Renal pelvis (tissue), 12 donors: ENCODE measurements around the gene PRDX5. TPM values are rescaled to one million over a fixed set of nuclear protein-coding genes. Genes with fewer than 3 reads are reported as not detected.

Experiments used
- DNase-seq: peaks from one replicate; pipeline ENCODE4 v3.0.0-alpha.2; 2013
- long read RNA-seq, 16 experiments: transcript quantifications; one replicate each; lab custom pipeline, GENCODE V29; 2026
- polyA plus RNA-seq, 3 donors: library from polyadenylated mRNA; unstranded; fragments of 120-200 nt; gene quantifications; one replicate each; pipeline ENCODE4 v1.2.1, GENCODE V29; 2013; ENCODE audit not compliant: insufficient read length in 3 of 3

PRDX5 gene
- polyA plus RNA-seq = 100 to 1,000 TPM; 205 to 244 (median 225) TPM
- long read RNA-seq, donor 1, transcript PRDX5-201 (6 exons, 893 nt) = major isoform, 162 of 272 reads
- long read RNA-seq, donor 1, transcript PRDX5-202 (4 exons, 463 nt) = minor isoform, 8 of 272 reads
- long read RNA-seq, donor 1, partial matches to known transcripts = 92 of 272 reads
- long read RNA-seq, donor 1, other reads (novel, unspliced or antisense) = 7 of 272 reads
- long read RNA-seq, donor 2, transcript PRDX5-202 (4 exons, 463 nt) = minor isoform, 12 of 302 reads
- long read RNA-seq, donor 2, transcript PRDX5-201 (6 exons, 893 nt) = major isoform, 172 of 302 reads
- long read RNA-seq, donor 2, partial matches to known transcripts = 102 of 302 reads
- long read RNA-seq, donor 2, other reads (novel, unspliced or antisense) = 12 of 302 reads
- long read RNA-seq, donor 3, transcript PRDX5-201 (6 exons, 893 nt) = major isoform, 147 of 264 reads
- long read RNA-seq, donor 3, transcript PRDX5-203 (5 exons, 596 nt) = minor isoform, 6 of 264 reads
- long read RNA-seq, donor 3, transcript PRDX5-202 (4 exons, 463 nt) = minor isoform, 14 of 264 reads
- long read RNA-seq, donor 3, partial matches to known transcripts = 82 of 264 reads
- long read RNA-seq, donor 3, other reads (novel, unspliced or antisense) = 15 of 264 reads
- long read RNA-seq, donor 4, transcript PRDX5-203 (5 exons, 596 nt) = minor isoform, 10 of 365 reads
- long read RNA-seq, donor 4, transcript PRDX5-201 (6 exons, 893 nt) = major isoform, 222 of 365 reads
- long read RNA-seq, donor 4, transcript PRDX5-202 (4 exons, 463 nt) = minor isoform, 14 of 365 reads
- long read RNA-seq, donor 4, partial matches to known transcripts = 99 of 365 reads
- long read RNA-seq, donor 4, other reads (novel, unspliced or antisense) = 20 of 365 reads
- long read RNA-seq, donor 5, transcript PRDX5-201 (6 exons, 893 nt) = major isoform, 104 of 169 reads
- long read RNA-seq, donor 5, transcript PRDX5-202 (4 exons, 463 nt) = minor isoform, 5 of 169 reads
- long read RNA-seq, donor 5, partial matches to known transcripts = 46 of 169 reads
- long read RNA-seq, donor 5, other reads (novel, unspliced or antisense) = 10 of 169 reads
- long read RNA-seq, donor 6, transcript PRDX5-201 (6 exons, 893 nt) = major isoform, 161 of 280 reads
- long read RNA-seq, donor 6, transcript PRDX5-202 (4 exons, 463 nt) = minor isoform, 6 of 280 reads
- long read RNA-seq, donor 6, partial matches to known transcripts = 89 of 280 reads
- long read RNA-seq, donor 6, other reads (novel, unspliced or antisense) = 21 of 280 reads
- long read RNA-seq, donor 7, transcript PRDX5-201 (6 exons, 893 nt) = major isoform, 172 of 319 reads
- long read RNA-seq, donor 7, transcript PRDX5-202 (4 exons, 463 nt) = minor isoform, 10 of 319 reads
- long read RNA-seq, donor 7, partial matches to known transcripts = 113 of 319 reads
- long read RNA-seq, donor 7, other reads (novel, unspliced or antisense) = 20 of 319 reads
- long read RNA-seq, donor 8, transcript PRDX5-201 (6 exons, 893 nt) = major isoform, 77 of 133 reads
- long read RNA-seq, donor 8, transcript PRDX5-202 (4 exons, 463 nt) = minor isoform, 6 of 133 reads
- long read RNA-seq, donor 8, partial matches to known transcripts = 45 of 133 reads
- long read RNA-seq, donor 8, other reads (novel, unspliced or antisense) = 5 of 133 reads
- long read RNA-seq, donor 9, transcript PRDX5-201 (6 exons, 893 nt) = major isoform, 199 of 327 reads
- long read RNA-seq, donor 9, partial matches to known transcripts = 108 of 327 reads
- long read RNA-seq, donor 9, other reads (novel, unspliced or antisense) = 12 of 327 reads
- long read RNA-seq, donor 10, transcript PRDX5-202 (4 exons, 463 nt) = minor isoform, 6 of 266 reads
- long read RNA-seq, donor 10, transcript PRDX5-203 (5 exons, 596 nt) = minor isoform, 5 of 266 reads
- long read RNA-seq, donor 10, transcript PRDX5-201 (6 exons, 893 nt) = major isoform, 138 of 266 reads
- long read RNA-seq, donor 10, partial matches to known transcripts = 108 of 266 reads
- long read RNA-seq, donor 10, other reads (novel, unspliced or antisense) = 9 of 266 reads
- long read RNA-seq, donor 11, transcript PRDX5-202 (4 exons, 463 nt) = minor isoform, 6 of 146 reads
- long read RNA-seq, donor 11, transcript PRDX5-201 (6 exons, 893 nt) = major isoform, 96 of 146 reads
- long read RNA-seq, donor 11, partial matches to known transcripts = 37 of 146 reads
- long read RNA-seq, donor 11, other reads (novel, unspliced or antisense) = 5 of 146 reads
- long read RNA-seq, donor 12, transcript PRDX5-201 (6 exons, 893 nt) = major isoform, 203 of 374 reads
- long read RNA-seq, donor 12, transcript PRDX5-203 (5 exons, 596 nt) = minor isoform, 10 of 374 reads
- long read RNA-seq, donor 12, transcript PRDX5-202 (4 exons, 463 nt) = minor isoform, 14 of 374 reads
- long read RNA-seq, donor 12, partial matches to known transcripts = 120 of 374 reads
- long read RNA-seq, donor 12, other reads (novel, unspliced or antisense) = 27 of 374 reads
- long read RNA-seq, donor 13, transcript PRDX5-201 (6 exons, 893 nt) = major isoform, 104 of 165 reads
- long read RNA-seq, donor 13, partial matches to known transcripts = 48 of 165 reads
- long read RNA-seq, donor 13, other reads (novel, unspliced or antisense) = 6 of 165 reads
- long read RNA-seq, donor 14 = 0 reads
- long read RNA-seq, donor 15, transcript PRDX5-202 (4 exons, 463 nt) = minor isoform, 14 of 399 reads
- long read RNA-seq, donor 15, transcript PRDX5-201 (6 exons, 893 nt) = major isoform, 193 of 399 reads
- long read RNA-seq, donor 15, partial matches to known transcripts = 172 of 399 reads
- long read RNA-seq, donor 15, other reads (novel, unspliced or antisense) = 17 of 399 reads
- long read RNA-seq, donor 16, transcript PRDX5-202 (4 exons, 463 nt) = minor isoform, 10 of 321 reads
- long read RNA-seq, donor 16, transcript PRDX5-201 (6 exons, 893 nt) = major isoform, 191 of 321 reads
- long read RNA-seq, donor 16, transcript PRDX5-203 (5 exons, 596 nt) = minor isoform, 6 of 321 reads
- long read RNA-seq, donor 16, partial matches to known transcripts = 96 of 321 reads
- long read RNA-seq, donor 16, other reads (novel, unspliced or antisense) = 18 of 321 reads

DNA sequence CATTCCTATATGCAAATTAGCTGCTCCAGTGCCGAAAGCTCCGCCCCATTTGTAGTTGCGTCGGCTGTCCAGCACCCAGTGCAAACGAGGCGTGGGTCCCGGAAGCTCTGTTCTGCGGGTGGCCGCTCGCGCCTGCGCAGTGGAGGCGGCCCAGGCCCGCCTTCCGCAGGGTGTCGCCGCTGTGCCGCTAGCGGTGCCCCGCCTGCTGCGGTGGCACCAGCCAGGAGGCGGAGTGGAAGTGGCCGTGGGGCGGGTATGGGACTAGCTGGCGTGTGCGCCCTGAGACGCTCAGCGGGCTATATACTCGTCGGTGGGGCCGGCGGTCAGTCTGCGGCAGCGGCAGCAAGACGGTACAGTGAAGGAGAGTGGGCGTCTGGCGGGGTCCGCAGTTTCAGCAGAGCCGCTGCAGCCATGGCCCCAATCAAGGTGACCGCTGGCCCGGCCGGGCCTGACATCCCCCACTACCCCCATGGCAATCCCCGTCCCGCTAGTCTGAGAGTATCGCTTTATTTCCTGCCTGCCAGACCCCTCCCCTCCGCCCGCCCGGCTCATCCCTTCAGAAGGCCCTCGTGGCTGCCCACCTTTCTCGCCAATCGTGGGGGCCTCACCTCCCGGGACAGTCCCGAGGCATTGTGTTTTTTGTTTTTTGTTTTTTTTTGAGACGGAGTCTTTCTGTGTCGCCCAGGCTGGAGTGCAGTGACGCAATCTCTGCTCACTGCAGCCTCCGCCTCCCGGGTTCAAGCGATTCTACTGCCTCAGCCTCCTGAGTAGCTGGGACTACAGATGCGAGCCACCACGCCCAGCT, at the start of gene PRDX5:
PRDX5 (plus strand) TSS at position 161 of the 805 bp plus-strand sequence; CDS start at position 256, 95 bp downstream.
- peak; percentile 96 for DNase-seq

- peak; percentile 28 for DNase-seq
These were observed 48.9 kb upstream of the PRDX5 start for GRCh38 chr11:64268893-64269539.

DNA sequence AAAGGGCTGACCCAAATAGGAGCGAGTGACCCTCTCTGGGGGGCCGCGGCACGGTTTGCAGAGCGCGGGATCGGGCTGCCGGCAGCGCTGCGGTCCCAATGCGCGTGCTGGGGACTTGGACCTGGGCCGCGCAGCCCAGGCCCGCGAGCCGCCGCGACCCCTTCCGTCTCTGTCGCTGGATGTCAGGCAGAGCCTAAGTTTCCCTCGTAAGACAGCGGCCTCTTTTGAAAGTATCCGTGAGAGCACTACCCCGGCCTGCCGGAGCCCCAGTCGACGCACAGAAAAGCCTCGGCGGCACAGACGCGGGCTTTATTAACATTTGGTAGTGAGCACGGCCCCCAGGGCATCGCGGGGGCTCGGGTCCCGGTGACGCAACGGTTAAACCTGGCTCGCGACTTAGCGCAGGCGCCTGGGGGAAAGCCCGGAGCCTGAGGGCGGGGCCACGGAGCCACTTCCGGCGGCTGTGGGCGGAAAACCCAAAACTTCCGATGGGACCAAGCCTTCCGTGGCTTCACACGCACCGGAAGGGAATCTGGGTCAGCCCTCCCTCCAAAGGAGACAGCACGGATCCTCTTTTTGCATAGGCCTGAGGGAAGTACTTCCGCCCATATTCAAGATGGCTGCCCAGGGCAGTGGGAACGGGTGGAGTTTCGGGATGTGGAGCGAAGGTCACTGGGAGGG, 48.2 kb upstream of the PRDX5 start:
- DNase-seq = peak; percentile 100

DNA sequence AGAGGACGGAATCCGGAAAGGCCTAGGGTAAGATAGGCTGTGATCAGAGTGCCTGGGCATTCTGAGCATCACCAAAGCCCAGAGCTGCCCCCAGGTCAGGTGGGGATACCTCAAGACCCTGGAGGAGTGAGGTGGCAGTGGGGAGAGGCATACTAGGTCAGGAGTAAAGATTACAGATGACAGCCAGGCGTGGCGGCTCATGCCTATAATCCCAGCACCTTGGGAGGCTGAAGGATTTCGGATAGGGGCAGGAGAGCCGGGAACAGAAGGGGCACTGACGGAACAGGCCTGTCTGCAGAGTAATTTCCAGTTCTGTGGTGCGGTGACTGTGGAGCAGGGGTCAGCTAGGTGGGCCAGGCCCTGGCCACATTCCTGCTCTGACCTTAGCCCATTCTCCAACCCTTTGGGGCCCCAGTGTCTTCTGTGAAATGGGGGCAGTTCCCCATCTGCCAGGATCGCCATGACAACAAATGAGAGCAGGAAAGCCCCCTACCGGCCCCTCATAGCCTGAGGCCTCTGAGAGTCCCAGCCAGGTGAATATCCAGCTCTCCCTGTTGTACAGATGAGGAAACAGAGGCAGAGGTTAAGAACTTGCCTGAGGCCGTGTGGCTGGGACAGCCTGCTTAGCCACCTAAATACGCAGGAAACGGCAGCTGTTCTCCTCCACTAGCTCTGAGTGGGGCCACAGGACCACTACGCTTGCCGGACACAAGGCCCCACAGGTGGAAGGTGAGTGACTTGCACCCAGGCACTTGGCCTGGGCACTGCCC, 42.7 kb upstream of the PRDX5 start:
- DNase-seq = no peak

GRCh38 chr11:64275841-64276240, 42.1 kb upstream of the PRDX5 start:
- no peak for DNase-seq

DNA sequence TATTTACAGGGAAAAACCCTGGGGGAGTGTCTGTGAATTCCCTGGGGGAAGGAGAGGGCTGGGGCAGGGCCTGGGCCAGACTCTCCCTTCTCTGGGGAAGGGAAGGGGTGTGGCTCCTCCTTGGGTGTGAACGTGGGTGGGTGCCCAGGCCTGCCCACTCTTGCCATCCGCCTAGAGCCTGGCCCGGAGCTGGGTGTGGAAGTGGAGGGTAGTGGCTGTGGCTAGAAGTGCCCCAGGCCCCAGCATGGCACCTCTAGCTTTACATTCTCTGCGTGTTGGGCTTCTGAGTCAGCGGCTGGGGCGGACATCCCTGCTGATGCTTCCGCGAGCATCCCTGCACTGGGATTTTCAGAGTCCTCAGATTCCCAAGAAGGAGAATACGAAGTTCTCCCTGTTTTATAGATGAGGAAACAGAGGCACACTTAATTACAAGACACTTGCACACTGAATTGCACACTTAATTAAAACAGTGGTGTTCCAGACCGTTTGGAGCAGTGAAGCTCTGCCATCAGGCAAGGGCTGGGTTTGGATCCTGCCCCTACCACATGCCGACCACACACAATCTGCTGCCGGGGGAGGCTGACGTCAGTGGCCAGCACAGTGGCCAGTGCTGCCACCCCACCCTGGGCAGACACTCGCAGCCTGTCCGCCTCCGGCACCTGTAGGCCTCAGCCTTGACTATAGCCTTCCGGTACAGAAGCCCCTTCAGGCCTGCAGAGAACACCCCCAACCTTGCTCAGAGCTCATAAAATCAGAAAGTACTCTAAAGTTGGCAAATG, 41.1 kb upstream of the PRDX5 start:
- DNase-seq = no peak

GRCh38 chr11:64278576-64279190, 39.2 kb upstream of the PRDX5 start:
- DNase-seq = no peak

- DNase-seq = no peak
These were observed 35.8 kb upstream of the PRDX5 start for GRCh38 chr11:64281957-64282770.

- no peak for DNase-seq
These were observed 34.8 kb upstream of the PRDX5 start for GRCh38 chr11:64283092-64283491.

DNA sequence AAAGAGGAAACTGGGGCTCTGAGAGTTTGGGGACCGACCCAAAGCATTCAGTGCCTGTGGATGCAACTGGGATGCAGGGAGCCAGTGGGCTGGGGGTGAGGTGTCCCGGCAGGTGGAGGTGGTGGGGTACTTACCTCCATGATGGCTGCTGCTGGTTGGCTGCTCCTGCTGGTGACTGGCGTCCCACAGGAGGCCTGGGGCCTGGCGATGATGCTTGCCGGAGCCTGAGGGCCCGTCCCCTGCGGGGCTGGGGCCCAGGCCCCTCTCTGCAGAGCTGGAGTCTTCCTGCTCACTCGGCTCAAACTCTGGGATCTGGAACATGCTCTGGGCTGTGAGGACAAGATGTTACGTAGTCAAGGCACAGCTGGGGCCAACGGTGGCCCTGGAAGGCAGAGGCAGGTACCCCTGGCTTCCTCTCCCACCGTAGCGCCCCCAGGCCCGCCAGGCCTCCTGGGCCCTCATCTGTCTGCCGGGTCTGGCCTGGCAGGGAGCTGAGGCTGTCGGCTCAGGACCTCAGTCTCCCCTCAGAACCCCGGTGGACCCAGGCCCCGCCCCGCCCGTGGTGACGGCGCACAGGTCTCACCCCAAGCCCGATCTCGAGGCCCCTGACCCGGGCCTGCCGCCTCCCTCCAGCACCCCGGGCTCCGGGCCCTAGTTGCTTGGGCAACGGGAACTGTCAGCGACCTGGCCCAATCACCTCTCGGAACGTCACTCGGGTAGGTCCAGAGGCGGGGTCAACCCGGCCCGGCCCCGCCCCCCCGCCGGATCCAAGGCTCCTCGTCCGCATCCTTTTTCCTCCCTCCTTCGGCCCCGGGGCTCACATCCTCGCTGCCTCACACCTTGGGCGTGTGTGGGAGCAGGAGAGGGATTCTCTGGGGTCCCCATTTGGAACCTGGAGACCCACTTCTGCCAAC, 33.6 kb upstream of the PRDX5 start, which contains the start of gene BAD:
BAD (minus strand) TSS at position 618 of the 914 bp plus-strand sequence; CDS start at position 321, 297 bp downstream.
- peak; percentile 94 for DNase-seq
